GM18520 (cell line): ENCODE data around the gene SSC4D.
"Not testable (repeated sequence)": the region's sequence is repeated elsewhere in the genome, so short reads cannot be mapped to it uniquely, and the experiment has no call there.

Experiments used
- ATAC-seq: cut with Tn5 transposase; IDR thresholded peaks from one replicate; pipeline ENCODE4 v1.9.1; 2021; ENCODE audit not compliant: unreplicated experiment

The SSC4D gene

GRCh38 chr7:76409537-76409936 lies at the start of gene SSC4D:
TSS of gene SSC4D (minus strand) at chr7:76409697. CDS start at chr7:76404439, 5,258 bp downstream.
- ATAC-seq: no peak

- not testable (repeated sequence) for ATAC-seq
These were observed 49.0 kb upstream of the SSC4D start for GRCh38 chr7:76458504-76458903.

GRCh38 chr7:76457017-76457416 lies 47.5 kb upstream of the SSC4D start:
- ATAC-seq: not testable (repeated sequence)

- peak; percentile 82 for ATAC-seq
These were observed 36.1 kb upstream of the SSC4D start for GRCh38 chr7:76445577-76446008.

GRCh38 chr7:76443846-76444245 lies 34.3 kb upstream of the SSC4D start:
- ATAC-seq: not testable (repeated sequence)

- not testable (repeated sequence) for ATAC-seq
These were observed 33.4 kb upstream of the SSC4D start for GRCh38 chr7:76442664-76443446.

GRCh38 chr7:76441792-76442191 lies 32.3 kb upstream of the SSC4D start:
- not testable (repeated sequence) for ATAC-seq

GRCh38 chr7:76440404-76440803 lies 30.9 kb upstream of the SSC4D start:
- not testable (repeated sequence) for ATAC-seq

GRCh38 chr7:76439120-76439888 lies 29.8 kb upstream of the SSC4D start:
- not testable (repeated sequence) for ATAC-seq

- peak; percentile 60 for ATAC-seq
These were observed 28.4 kb upstream of the SSC4D start for GRCh38 chr7:76437873-76438272.

GRCh38 chr7:76430836-76431235 lies 21.3 kb upstream of the SSC4D start:
- ATAC-seq: no peak

- ATAC-seq: no peak
These were observed 20.7 kb upstream of the SSC4D start for GRCh38 chr7:76430211-76430610.

- ATAC-seq: no peak
These were observed 19.6 kb upstream of the SSC4D start for GRCh38 chr7:76428868-76429805.

- no peak for ATAC-seq
These were observed 18.8 kb upstream of the SSC4D start for GRCh38 chr7:76428149-76428823.

GRCh38 chr7:76427635-76428034 lies 18.1 kb upstream of the SSC4D start:
- ATAC-seq: no peak

- ATAC-seq: no peak
These were observed 16.7 kb upstream of the SSC4D start for GRCh38 chr7:76426246-76426645.

GRCh38 chr7:76425558-76425957 lies 16.1 kb upstream of the SSC4D start:
- not testable (repeated sequence) for ATAC-seq

GRCh38 chr7:76425156-76425555 lies 15.7 kb upstream of the SSC4D start:
- ATAC-seq: no peak

GRCh38 chr7:76424413-76425111 lies 15.1 kb upstream of the SSC4D start, which contains the start of gene ZP3:
TSS of gene ZP3 (plus strand) at chr7:76424950. CDS start at chr7:76424965, 15 bp downstream.
- peak; percentile 73 for ATAC-seq
